D341Med (cell line): ENCODE measurements around the gene HTR1D.

Experiments used
- DNase-seq: peaks from one replicate; pipeline ENCODE4 v3.0.0; 2012; ENCODE audit warnings: low spot score

Gene HTR1D

DNA sequence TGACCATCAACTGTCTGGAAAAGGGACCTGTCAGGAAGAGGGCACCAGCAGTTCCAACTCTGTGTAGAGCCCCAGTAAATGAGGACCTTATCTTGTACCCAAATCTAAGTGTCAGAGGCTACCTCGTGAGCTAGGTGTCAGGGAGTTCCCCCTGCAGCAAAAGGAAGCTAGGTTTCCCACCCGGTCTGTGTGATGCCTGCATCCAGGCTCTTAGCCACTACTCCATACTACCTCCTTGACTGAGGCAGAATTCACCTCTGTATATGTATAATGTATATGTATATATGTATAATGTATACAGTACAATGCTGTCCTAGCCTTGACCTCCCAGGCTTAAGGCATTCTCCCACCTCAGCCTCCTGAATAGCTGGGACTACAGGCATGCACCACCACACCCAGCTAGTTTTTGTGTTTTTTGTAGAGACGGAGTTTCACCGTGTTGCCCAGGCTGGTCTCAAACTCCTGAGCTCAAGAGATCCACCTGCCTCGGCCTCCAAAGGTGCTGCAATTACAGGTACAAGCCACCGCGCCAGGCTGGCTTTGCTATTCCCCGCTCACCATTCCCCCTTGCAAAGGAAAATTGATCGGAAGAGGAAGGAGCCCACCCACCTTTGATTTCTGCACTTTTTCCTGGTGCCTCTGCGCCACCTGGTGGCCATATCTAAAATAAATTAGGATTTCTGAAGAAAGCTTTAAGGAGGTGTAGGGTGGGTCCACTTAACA is 32.9 kb downstream of the HTR1D start:
- peak; percentile 58 for DNase-seq

GRCh38 chr1:23179862-23180261 is 37.4 kb downstream of the HTR1D start:
- DNase-seq: no peak

- no peak for DNase-seq
Observed at GRCh38 chr1:23178950-23179349, 38.4 kb downstream of the HTR1D start.

DNA sequence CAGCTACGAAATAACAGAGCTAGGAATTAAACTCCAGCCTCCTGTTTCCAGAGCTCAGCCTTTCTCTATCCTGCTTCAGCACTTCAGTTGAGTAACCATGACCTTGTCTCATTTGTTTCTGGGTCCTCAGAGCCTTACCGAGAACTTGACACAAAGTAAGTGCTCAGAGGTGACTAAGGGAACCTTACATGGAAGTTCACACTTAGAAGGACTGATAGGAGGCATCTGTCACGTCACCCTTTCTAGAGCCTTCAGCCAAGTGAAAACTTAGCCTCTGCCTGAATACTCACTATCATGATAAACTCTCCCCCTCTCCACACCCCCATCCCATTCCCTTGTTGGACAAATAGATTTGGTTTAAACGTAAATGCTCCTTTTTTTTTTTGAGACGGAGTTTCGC is 38.9 kb downstream of the HTR1D start:
- no peak for DNase-seq

DNA sequence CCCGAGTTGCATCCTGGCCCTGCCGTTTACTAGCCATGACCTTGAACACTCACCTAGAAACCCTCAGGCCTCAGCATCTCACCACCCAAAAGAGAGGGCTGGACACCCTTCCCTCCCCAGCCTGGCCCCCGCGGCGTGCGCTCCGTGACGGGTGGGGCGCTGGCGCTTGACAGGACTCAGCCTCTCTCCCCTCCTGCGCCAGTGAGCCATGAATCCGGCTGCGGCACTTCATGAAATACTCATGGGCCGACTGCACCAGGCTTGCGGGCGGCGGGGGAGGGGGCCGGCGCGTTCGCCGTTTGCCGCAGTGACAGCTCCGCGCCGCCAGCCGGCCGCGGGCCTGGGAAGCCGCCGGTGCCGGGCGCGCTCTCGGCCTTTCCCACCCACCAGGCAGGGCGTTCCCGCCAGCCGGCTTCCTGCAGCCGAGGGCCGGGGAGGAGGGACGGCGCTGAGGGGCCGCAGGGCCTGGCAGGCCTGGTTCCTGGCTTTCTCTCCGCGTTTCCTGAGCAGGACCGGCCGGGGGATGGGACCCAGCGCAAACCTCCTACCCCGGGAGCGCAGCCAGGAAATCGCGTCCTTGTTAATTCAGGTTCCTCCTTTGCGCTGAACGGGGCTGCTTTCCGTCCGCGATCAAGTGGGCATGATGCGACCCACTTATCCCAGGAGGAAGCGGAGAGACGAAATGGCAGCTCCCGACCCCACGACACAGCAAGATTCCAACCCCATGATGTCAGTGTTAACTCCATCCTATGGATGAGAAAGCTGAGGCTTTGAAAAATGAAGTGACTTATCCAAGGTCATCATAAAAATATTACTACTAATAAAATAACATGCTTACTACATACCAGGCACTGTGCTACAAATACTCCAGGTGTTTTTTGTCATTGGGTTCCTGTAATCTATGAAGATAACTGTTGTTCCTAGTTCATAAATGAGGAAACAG is 39.6 kb downstream of the HTR1D start:
- peak; percentile 83 for DNase-seq

GRCh38 chr1:23177031-23177430 is 40.3 kb downstream of the HTR1D start:
- no peak for DNase-seq

- DNase-seq: no peak
Observed at GRCh38 chr1:23174426-23175110, 42.7 kb downstream of the HTR1D start.

GRCh38 chr1:23171181-23171755 is 46.0 kb downstream of the HTR1D start:
- DNase-seq: no peak

DNA sequence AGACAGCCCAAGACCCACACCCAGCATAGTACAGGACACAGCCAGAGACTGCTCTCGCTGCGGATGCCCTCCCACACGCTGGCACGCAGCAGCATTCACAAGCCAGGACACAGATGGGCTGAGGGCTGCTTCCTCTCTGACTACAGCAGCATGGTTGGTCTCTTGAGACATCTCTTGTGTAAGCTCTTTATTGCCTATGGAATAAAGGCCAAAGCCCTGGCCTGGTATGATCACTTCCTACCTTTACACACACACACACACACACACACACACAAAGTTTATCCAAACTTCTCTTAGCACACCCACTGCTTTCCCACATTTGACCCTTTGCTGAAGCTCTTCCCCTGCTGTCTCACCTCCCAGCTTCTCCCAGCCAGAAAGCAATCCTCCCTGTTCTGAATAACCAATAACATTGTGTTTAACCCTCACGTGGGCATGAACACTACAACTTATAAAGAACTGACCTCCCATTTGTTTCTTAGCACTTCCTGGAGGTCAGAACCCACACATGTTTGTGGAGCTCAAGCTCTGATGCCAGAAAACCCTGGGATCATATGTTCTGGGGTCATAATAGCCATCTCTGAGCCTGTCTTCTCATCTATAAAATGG is 47.5 kb downstream of the HTR1D start:
- DNase-seq: peak; percentile 81

DNA sequence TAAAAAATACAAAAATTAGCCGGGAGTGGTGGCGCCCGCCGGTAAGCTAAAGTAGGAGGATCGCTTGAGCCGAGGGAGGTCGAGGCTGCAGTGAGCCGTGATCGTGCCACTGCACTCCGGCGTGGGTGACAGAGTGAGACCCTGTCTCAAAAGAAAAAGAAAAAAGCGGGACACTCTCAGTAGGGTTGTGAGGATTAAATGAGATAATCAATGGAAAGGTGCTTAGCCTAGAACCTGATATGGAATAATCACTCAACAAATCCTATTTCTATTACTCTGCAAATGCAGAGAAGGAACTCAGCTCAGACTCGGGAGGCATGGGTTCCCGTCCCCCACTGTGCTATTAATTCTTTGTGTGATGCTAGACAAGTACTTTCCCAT is 48.1 kb downstream of the HTR1D start:
- DNase-seq: no peak

- peak; percentile 90 for DNase-seq
Observed at GRCh38 chr1:23168445-23169194, 48.7 kb downstream of the HTR1D start, which contains the start of gene LUZP1. Gene LUZP1 (minus strand): TSS chr1:23168856.

DNA sequence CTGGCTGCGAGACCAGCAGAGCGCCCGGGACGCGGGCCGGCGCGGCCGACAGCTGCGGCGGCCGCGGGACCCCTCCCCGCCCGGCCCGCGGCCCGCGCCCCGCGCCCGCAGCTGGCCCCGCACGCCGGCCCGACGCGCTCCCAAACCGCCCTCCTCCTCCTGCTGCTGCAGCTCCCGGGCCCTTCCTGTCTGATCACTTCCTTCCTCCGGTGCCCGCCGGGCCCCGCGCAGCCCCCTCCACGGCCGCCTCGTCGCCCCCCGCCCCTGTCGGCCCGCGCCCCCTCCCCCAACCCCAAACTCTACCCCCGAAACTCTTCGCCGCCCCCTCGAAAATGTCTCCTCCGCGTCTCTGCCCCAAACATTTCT is 49.2 kb downstream of the HTR1D start:
- DNase-seq: peak; percentile 76

GRCh38 chr1:23167353-23168078 is 49.8 kb downstream of the HTR1D start:
- peak; percentile 77 for DNase-seq

- no peak for DNase-seq
Observed at GRCh38 chr1:23166854-23167253, 50.4 kb downstream of the HTR1D start.

GRCh38 chr1:23163395-23163794 is 53.9 kb downstream of the HTR1D start:
- DNase-seq: no peak

- no peak for DNase-seq
Observed at GRCh38 chr1:23159963-23160877, 57.1 kb downstream of the HTR1D start.

- no peak for DNase-seq
Observed at GRCh38 chr1:23156940-23157339, 60.4 kb downstream of the HTR1D start.

- DNase-seq: no peak
Observed at GRCh38 chr1:23152966-23153684, 64.2 kb downstream of the HTR1D start.

GRCh38 chr1:23150742-23151141 is 66.6 kb downstream of the HTR1D start:
- DNase-seq: no peak
